Mononuclear cell (primary cell): Measurements from ENCODE around the gene KEAP1. TPM values are rescaled to one million over a fixed set of nuclear protein-coding genes. Genes with fewer than 3 reads are reported as not detected.

Experiments
- H3K27me3 ChIP-seq: 2 replicates; pipeline ENCODE4 v1.6.0; 2011; ENCODE audit warnings: low read length, control low read depth; ENCODE audit not compliant: insufficient read depth
- H3K4me1 ChIP-seq: 2 replicates; pipeline ENCODE4 v1.5.1; 2011; ENCODE audit warnings: mild to moderate bottlenecking, low read length, control low read depth; ENCODE audit not compliant: insufficient read depth
- H3K4me3 ChIP-seq: 2 replicates; pipeline ENCODE4 v1.5.1; 2011; ENCODE audit warnings: mild to moderate bottlenecking, low read length, moderate library complexity
- H3K9me3 ChIP-seq: 2 replicates; pipeline ENCODE4 v1.5.1; 2011; ENCODE audit warnings: low read depth, mild to moderate bottlenecking, control low read depth, low read length
- total RNA-seq: library from RNA; depleted of rRNA; stranded (reverse); fragments of >200 nt; gene quantifications from one replicate; pipeline ENCODE4 v1.2.3, GENCODE V29; 2012

The KEAP1 gene
- total RNA-seq, 1 donor, result 10.4 TPM

DNA sequence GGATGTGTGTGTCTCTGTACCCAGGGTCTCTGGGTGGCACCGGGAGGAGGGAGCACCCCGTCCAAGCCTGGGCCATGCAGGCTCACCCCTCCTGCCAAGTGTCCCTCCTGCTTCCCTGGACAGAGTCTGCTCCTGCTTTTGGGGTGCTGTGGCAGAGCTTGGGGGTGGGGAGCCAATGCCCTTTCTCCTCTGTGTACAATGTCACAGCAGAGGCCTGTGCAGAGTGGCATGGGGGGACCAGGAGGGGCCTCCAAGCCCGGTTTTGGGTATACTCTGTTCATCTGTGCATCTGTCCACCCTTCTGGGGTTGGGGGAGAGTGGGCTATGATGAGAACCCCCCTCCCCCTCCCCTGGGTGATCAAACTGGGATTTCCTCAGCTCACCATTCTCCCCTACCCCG, 49.3 kb downstream of the KEAP1 start:
- Histone ChIP-seq H3K4me1 (no peaks in the 10 kb centered on the region), H3K4me3 (no peak overlapping the region), H3K9me3 (no peaks in the 10 kb centered on the region), H3K27me3 (no peaks in the 10 kb centered on the region)

DNA sequence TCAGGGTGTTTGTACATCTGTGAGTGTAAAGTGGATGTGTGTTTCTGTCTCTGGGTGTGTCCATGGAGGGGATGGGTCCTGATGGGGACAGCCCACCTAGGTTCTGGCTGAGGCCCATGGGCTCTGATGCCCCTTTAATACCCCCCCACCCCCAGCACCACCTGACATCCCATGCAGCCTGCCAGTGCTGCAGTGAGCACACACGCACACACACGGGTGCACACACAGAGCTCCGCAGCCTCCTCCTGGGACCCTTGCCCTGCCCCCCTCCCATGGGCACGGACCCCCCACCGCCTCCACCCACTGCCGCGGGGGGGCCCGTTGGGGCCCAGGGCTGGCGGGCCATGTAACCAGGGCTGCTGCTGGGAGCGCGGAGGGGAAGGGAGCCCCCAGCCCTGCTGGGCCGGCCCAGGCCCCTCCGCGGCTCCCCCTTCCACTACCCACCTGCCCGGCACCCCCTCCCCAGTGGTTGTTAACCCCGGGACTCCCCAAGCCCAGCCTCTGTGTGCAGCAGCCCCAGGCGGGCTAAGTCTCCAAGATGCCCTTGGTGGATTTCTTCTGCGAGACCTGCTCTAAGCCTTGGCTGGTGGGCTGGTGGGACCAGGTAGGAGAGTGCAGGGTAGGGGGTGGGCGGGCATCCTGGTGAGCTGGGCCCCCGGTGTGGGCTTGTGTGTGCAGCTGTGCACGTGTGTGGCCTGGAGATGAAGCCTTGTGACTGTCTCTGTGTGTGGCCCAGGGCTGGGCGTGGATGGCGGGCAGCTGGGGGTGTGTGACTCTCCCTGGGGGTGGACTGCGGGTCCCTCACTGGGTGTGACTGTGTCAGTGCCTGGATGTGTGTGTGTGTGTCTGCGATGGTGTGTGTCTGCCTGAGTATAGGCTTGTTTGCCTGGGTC, 50.2 kb downstream of the KEAP1 start:
- no peak overlapping the region for H3K4me3 ChIP-seq
- no peaks in the 10 kb centered on the region for H3K9me3 ChIP-seq
- no peaks in the 10 kb centered on the region for H3K4me1 ChIP-seq
- no peaks in the 10 kb centered on the region for H3K27me3 ChIP-seq

DNA sequence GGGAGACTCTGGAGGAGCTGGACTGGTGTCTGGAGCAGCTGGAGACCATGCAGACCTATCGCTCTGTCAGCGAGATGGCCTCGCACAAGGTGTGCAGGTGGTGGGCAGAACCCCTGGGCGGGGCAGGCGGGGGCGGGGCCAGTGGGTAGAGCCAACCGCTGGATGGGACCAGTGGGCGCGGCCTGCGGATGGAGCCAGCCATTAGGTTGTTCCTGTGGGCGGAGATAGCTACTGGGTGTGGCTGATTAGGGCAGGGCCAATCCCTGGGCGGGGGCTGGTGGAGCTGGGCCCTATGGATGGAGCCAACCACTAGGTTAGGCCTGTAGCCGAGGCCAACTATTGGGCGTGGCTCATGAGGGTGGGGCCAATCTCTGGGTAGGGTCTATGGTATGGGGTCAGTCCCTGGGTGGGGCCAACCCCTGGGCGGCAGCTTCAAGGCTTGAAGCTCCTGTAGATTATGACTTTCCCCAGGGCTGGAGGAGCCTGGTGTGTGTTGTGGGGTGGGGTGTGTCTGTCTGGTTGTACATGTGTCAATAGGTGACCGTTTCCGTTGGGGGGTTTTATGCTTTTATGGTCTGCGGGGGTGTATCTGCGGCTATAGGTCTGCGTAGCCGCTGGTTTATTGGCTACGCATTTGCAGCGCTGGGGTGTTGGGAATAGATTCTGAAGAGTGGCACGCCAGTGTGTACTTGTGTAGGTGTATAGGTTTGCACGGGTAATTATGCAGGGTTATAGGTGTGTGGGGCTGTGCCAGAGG, 52.1 kb downstream of the KEAP1 start:
- H3K4me3 ChIP-seq, result no peak overlapping the region

DNA sequence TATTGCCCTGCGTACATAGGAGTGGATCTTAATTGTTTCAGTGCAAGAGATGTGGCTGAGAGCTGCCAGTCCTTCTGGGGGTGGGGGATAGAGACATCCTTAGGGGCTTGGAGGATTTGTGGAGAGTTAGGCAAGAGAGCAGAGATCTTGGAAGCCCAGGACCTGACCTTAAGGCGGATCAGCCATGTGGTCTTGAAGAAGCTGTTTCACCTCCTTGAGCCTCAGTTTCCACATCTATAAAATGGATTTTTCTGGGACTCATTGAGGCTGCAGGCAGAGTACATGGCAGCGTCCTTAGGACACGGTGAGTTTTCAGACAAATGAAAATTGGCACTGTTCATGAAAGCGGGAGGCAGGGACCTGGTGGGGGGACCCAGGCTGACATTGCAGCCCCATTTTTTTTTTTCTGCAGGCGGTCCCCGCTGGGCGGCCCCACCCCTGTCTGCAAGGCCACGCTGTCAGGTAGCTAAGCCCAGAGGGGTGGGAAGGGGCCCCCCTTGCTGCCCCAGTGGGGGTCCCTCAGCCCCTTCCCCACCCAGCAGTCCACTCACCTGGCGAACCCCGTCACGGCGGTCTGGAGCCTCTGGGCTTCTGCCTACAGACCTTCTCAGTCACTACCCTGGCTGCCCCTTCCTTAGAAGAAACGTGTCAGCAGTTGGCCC, 52.8 kb downstream of the KEAP1 start:
- no peaks in the 10 kb centered on the region for H3K27me3 ChIP-seq
- no peaks in the 10 kb centered on the region for H3K4me1 ChIP-seq
- no peak overlapping the region for H3K4me3 ChIP-seq
- no peaks in the 10 kb centered on the region for H3K9me3 ChIP-seq

More for the DNA sequence above, 52.1 kb downstream of the KEAP1 start:
- Histone ChIP-seq H3K9me3 (no peaks in the 10 kb centered on the region), H3K4me1 (no peaks in the 10 kb centered on the region), H3K27me3 (no peaks in the 10 kb centered on the region)

- no peaks in the 10 kb centered on the region for H3K27me3 ChIP-seq
- H3K4me1 ChIP-seq, result no peaks in the 10 kb centered on the region
- H3K4me3 ChIP-seq, result no peak overlapping the region
- no peaks in the 10 kb centered on the region for H3K9me3 ChIP-seq
Observed at GRCh38 chr19:10449037-10449436, 54.1 kb downstream of the KEAP1 start.

DNA sequence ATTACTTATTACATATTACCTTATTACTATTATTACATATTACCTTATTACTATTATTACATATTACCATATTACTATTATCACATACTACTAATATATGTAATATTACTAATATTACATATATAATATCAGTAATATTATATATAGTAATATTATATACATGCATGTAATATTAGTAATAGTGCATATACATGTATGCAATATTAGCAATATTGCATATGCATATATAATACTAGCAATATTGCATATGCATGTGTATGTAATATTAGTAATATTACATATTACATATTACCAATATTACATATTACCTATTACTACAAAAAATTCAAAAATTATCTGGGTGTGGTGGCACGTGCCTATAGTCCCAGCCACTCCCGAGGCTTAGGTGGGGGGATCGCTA, 60.5 kb downstream of the KEAP1 start:
- H3K4me1 ChIP-seq, result no peaks in the 10 kb centered on the region
- no peaks in the 10 kb centered on the region for H3K9me3 ChIP-seq
- no peaks in the 10 kb centered on the region for H3K27me3 ChIP-seq
- no peak overlapping the region for H3K4me3 ChIP-seq

GRCh38 chr19:10439588-10439987, 63.6 kb downstream of the KEAP1 start:
- no peak overlapping the region for H3K4me3 ChIP-seq
- no peaks in the 10 kb centered on the region for H3K27me3 ChIP-seq
- no peaks in the 10 kb centered on the region for H3K4me1 ChIP-seq
- H3K9me3 ChIP-seq, result no peaks in the 10 kb centered on the region

Other genes starting within 250 kb of the KEAP1 start
- gene ICAM1, start 232.2 kb downstream of the KEAP1 start, total RNA-seq, result 170 TPM
- 7.9 TPM for gene ICAM4, start 216.4 kb downstream of the KEAP1 start, total RNA-seq
- gene ICAM5, start 213.4 kb downstream of the KEAP1 start, total RNA-seq, result 0.42 TPM
- gene ZGLP1, start 193.5 kb downstream of the KEAP1 start, total RNA-seq, result 1.6 TPM
- gene FDX2, start 187.3 kb downstream of the KEAP1 start, total RNA-seq, result 1.5 TPM
- 9.6 TPM for gene RAVER1, start 169.8 kb downstream of the KEAP1 start, total RNA-seq
- gene ICAM3, start 163.7 kb downstream of the KEAP1 start, total RNA-seq, result 151 TPM
- gene TYK2, start 122.8 kb downstream of the KEAP1 start, total RNA-seq, result 93.2 TPM
- gene CDC37, start 99.8 kb downstream of the KEAP1 start, total RNA-seq, result 114 TPM
- 7.2 TPM for gene PDE4A, start 82.8 kb downstream of the KEAP1 start, total RNA-seq
- gene S1PR5, start 14.1 kb upstream of the KEAP1 start, total RNA-seq, result 36.9 TPM
- gene ATG4D, start 40.5 kb upstream of the KEAP1 start, total RNA-seq, result 30.7 TPM
- 6.7 TPM for gene KRI1, start 62.7 kb upstream of the KEAP1 start, total RNA-seq
- gene CDKN2D, start 65.6 kb upstream of the KEAP1 start, total RNA-seq, result 84.0 TPM
- 0.63 TPM for gene AP1M2, start 84.0 kb upstream of the KEAP1 start, total RNA-seq
- gene SLC44A2, start 122.2 kb upstream of the KEAP1 start, total RNA-seq, result 57.1 TPM
- gene ILF3, start 151.0 kb upstream of the KEAP1 start, total RNA-seq, result 212 TPM
- 13.9 TPM for gene QTRT1, start 198.1 kb upstream of the KEAP1 start, total RNA-seq
- gene DNM2, start 214.7 kb upstream of the KEAP1 start, total RNA-seq, result 149 TPM